ENCODE measurements around the gene SEH1L.

DNA sequence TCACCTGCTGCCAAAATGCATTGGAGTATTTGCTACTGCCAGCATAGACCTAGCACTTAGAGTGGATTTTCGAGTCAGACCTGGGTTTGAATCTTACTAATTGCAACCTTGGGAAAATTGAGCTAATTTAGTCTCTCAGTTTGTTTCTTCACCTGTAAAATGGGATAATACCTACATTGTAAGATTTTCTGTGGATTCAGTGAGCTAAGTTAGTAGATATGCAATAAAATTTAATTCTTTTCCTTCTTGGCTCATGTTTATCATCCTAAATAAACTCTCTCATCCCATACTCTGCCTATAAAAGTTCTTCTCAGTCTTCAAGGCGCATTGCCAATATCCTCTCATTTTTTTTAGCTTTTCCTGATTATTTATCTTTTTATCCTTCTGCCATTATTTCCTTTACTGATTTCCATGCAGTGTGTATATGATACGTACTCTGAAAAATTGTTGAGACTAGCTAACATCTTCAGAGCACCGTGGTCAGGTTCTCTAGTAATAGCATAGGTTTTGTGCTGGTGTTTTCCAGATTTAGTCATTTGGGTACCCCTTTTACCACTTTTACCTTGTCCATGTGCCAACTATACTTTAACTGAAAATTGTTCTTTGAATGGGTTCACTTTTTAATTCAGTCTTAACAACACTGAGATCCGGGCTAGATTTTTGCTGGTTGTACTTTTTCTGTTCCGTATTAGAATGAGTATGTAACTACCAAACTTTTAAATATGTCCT, 50.7 kb downstream of the SEH1L start:
- TF ChIP-seq, protein P1, sequence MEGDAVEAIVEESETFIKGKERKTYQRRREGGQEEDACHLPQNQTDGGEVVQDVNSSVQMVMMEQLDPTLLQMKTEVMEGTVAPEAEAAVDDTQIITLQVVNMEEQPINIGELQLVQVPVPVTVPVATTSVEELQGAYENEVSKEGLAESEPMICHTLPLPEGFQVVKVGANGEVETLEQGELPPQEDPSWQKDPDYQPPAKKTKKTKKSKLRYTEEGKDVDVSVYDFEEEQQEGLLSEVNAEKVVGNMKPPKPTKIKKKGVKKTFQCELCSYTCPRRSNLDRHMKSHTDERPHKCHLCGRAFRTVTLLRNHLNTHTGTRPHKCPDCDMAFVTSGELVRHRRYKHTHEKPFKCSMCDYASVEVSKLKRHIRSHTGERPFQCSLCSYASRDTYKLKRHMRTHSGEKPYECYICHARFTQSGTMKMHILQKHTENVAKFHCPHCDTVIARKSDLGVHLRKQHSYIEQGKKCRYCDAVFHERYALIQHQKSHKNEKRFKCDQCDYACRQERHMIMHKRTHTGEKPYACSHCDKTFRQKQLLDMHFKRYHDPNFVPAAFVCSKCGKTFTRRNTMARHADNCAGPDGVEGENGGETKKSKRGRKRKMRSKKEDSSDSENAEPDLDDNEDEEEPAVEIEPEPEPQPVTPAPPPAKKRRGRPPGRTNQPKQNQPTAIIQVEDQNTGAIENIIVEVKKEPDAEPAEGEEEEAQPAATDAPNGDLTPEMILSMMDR (tag by site-specific recombination; IDR thresholded peaks at IDR 0.05) = no peak
- TF ChIP-seq ZNF777 (tag by site-specific recombination; IDR thresholded peaks at IDR 0.05; ENCODE audit: borderline replicate concordance) = no peak
- TF ChIP-seq TCF7L2 (IDR thresholded peaks at IDR 0.05; ENCODE audit: borderline replicate concordance, low read depth, low read length) = no peak
- TF ChIP-seq ZNF791 (tag by site-specific recombination; IDR thresholded peaks at IDR 0.05) = no peak
- no peak for TF ChIP-seq ZNF701 (tag by site-specific recombination; IDR thresholded peaks at IDR 0.05)

All from HEK293 (cell line).